ENCODE measurements around the gene MED15.

DNA sequence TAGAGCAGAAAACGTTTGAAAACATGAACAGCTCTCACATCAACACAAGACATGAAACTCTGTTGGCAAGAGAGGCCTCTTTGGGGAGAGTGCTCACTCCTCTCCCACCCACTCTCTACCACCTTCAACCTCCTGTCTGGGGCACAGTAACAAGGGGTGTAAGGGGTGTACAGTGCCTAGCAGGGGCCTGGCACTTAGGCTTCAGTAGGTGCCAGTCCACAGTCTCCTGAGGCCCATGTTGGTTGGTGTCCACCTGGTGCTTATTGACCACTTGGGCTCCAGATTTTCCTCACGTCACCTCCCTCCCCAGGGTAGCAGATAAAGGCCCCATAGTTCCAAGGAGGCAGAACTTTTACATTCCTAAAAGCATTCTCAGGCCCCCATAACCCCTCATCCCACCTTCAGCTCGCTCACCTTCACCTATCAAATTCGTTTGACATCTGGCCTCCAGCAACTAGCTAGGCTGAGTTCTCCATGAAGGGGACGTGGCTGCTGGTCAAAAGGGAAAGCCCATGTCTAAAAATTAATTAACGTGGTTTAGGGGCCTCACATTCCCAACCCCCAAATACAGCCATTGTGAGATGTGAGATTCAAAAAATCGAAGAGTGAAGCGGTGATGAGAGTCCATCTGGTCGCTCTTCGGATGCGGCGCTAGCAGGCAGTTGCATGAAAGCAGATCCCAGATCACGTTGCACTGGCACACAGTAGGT, 712 bp upstream of the MED15 start:
- TF ChIP-seq TAF1 (IDR thresholded peaks at IDR 0.05; ENCODE audit: borderline replicate concordance, low read depth, low read length) (no peak), GABPA (IDR thresholded peaks at IDR 0.05; ENCODE audit: low read depth) (no peak), POLR2A (IDR thresholded peaks at IDR 0.05; ENCODE audit: low read depth, low read length) (no peak), EP300 (IDR thresholded peaks at IDR 0.05; ENCODE audit: borderline replicate concordance in 1 of 2, control insufficient read depth in 1 of 2, low read depth in 2 of 2, low read length in 2 of 2) (no peak), CBFB (IDR thresholded peaks at IDR 0.05; ENCODE audit: low read depth) (no peak), NBN (IDR thresholded peaks at IDR 0.05) (no peak), ZSCAN29 (IDR thresholded peaks at IDR 0.05) (no peak), TCF12 (IDR thresholded peaks at IDR 0.05; ENCODE audit: low read depth, low read length) (no peak)
- TF ChIP-seq, protein P1, sequence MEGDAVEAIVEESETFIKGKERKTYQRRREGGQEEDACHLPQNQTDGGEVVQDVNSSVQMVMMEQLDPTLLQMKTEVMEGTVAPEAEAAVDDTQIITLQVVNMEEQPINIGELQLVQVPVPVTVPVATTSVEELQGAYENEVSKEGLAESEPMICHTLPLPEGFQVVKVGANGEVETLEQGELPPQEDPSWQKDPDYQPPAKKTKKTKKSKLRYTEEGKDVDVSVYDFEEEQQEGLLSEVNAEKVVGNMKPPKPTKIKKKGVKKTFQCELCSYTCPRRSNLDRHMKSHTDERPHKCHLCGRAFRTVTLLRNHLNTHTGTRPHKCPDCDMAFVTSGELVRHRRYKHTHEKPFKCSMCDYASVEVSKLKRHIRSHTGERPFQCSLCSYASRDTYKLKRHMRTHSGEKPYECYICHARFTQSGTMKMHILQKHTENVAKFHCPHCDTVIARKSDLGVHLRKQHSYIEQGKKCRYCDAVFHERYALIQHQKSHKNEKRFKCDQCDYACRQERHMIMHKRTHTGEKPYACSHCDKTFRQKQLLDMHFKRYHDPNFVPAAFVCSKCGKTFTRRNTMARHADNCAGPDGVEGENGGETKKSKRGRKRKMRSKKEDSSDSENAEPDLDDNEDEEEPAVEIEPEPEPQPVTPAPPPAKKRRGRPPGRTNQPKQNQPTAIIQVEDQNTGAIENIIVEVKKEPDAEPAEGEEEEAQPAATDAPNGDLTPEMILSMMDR (IDR thresholded peaks at IDR 0.05 in 2 of 3, conservative IDR thresholded peaks at IDR 0.05 in 1 of 3; ENCODE audit: control insufficient read depth in 2 of 3, extremely low read depth in 1 of 3, insufficient read depth in 1 of 3, low read depth in 3 of 3, low read length in 3 of 3): no peak

All from GM12878 (cell line).